ENCODE data around the gene JRKL.

DNA sequence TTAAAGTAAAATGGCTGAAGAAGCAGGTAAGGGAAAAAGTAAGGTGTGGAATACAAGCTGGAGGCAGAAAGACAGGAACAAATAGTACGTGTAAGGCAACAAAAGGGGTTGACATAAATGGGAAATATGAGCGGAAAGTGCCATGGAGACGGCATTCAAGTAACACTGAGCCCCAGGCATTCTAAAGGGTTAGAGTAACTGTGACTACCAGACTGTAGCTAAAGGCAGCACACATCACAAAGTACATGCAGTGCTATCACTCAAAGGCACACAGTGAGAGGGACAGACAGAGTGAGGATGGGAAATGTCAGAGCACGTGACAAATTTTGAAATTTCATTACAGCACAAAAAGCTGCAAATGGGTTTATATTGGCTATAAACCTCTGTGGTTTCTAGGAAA, 33.0 kb upstream of the JRKL start:
- TF ChIP-seq, protein P1, sequence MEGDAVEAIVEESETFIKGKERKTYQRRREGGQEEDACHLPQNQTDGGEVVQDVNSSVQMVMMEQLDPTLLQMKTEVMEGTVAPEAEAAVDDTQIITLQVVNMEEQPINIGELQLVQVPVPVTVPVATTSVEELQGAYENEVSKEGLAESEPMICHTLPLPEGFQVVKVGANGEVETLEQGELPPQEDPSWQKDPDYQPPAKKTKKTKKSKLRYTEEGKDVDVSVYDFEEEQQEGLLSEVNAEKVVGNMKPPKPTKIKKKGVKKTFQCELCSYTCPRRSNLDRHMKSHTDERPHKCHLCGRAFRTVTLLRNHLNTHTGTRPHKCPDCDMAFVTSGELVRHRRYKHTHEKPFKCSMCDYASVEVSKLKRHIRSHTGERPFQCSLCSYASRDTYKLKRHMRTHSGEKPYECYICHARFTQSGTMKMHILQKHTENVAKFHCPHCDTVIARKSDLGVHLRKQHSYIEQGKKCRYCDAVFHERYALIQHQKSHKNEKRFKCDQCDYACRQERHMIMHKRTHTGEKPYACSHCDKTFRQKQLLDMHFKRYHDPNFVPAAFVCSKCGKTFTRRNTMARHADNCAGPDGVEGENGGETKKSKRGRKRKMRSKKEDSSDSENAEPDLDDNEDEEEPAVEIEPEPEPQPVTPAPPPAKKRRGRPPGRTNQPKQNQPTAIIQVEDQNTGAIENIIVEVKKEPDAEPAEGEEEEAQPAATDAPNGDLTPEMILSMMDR (IDR thresholded peaks at IDR 0.05) = no peak
- no peak for TF ChIP-seq POLR2A (IDR thresholded peaks at IDR 0.05)
- no peak for TF ChIP-seq POLR2AphosphoS5 (IDR thresholded peaks at IDR 0.05)
- no peak for TF ChIP-seq EP300 (IDR thresholded peaks at IDR 0.05; ENCODE audit: low read depth)
